HUES6 (cell line): ENCODE results near the gene TRAPPC10.
"Not testable (repeated sequence)": the region's sequence is repeated elsewhere in the genome, so short reads cannot be mapped to it uniquely, and the experiment has no call there.

Experiments used
- H3K27ac ChIP-seq: 2 replicates; pipeline ENCODE4 v1.7.0; 2013; ENCODE audit warnings: low read depth, mild to moderate bottlenecking, low read length, inconsistent platforms
- H3K27me3 ChIP-seq: 2 replicates; pipeline ENCODE4 v1.6.1; 2013; ENCODE audit warnings: low read length; ENCODE audit not compliant: control insufficient read depth, insufficient read depth
- H3K36me3 ChIP-seq: 2 replicates; pipeline ENCODE4 v1.6.1; 2013; ENCODE audit warnings: low read length; ENCODE audit not compliant: control insufficient read depth, insufficient read depth
- H3K4me1 ChIP-seq: 2 replicates; pipeline ENCODE4 v1.6.1; 2013; ENCODE audit warnings: low read length; ENCODE audit not compliant: control insufficient read depth, insufficient read depth
- H3K4me3 ChIP-seq: 2 replicates; pipeline ENCODE4 v1.5.1; 2013; ENCODE audit warnings: low read depth, low read length
- H3K9ac ChIP-seq: one replicate; pipeline ENCODE4 v1.6.1; 2013; ENCODE audit warnings: mild to moderate bottlenecking, low read length
- H3K9me3 ChIP-seq: 2 replicates; pipeline ENCODE4 v1.6.1; 2013; ENCODE audit warnings: low read depth, low read length; ENCODE audit not compliant: control insufficient read depth, insufficient read depth

Gene TRAPPC10

DNA sequence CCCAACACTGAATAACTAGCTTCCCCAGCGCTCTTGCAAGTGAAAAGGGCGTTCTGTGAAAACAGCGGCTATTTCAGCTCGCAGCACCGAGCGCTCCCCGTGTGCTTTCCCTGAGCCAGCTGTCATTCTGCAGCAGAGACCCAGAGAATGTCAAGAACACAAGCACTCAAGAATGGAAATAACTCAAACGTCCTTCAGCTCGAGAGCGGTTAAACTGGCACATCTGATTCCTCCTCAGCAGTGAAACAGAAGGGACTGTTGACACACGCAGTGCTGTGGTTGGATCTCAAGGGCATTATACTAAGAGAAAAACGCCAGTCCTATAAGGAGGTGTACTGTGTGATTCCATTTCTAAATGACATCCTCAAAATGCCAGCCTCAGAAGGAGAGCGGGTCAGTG is 86.9 kb downstream of the TRAPPC10 start:
- not testable (repeated sequence) for H3K9ac ChIP-seq, H3K27me3 ChIP-seq, H3K36me3 ChIP-seq, H3K4me1 ChIP-seq, H3K4me3 ChIP-seq, H3K9me3 ChIP-seq, H3K27ac ChIP-seq

DNA sequence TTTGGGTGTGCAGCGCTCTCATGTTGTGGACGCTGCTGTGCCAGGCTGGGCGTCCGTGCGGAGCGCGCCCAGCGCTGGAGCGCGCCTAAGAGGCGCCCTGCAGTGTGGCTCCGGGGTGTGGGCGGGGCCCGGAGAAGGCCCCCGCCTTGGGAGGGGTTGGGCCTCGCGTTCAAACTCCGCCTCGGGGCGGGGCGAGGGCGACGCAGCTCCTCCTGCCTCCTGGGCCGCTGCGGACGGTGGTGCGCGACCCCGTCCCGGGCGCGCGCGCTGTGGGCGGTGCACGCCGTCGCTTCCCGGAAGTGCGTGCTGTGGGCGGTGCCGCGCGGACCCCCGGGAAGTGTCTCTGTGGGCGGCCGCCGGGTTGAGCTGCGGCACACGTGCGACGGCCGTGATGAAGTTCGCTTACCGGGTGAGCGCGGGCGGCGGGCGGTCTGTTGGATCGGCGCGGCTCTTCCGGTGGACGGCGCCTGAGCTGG is 95.0 kb downstream of the TRAPPC10 start, which contains the start of gene PWP2:
Gene PWP2, plus strand, starts transcription at position 374 of the 476 bp plus-strand sequence. Its CDS starts 18 bp downstream, at position 392.
- H3K27ac ChIP-seq, H3K4me3 ChIP-seq, H3K4me1 ChIP-seq, H3K9ac ChIP-seq, H3K27me3 ChIP-seq, H3K9me3 ChIP-seq, H3K36me3 ChIP-seq: not testable (repeated sequence)

- H3K9ac ChIP-seq, H3K4me1 ChIP-seq, H3K27me3 ChIP-seq, H3K36me3 ChIP-seq, H3K4me3 ChIP-seq, H3K9me3 ChIP-seq, H3K27ac ChIP-seq: not testable (repeated sequence)
These were observed 95.5 kb downstream of the TRAPPC10 start for GRCh38 chr21:44107589-44107988.

GRCh38 chr21:44113702-44114371 is 101.7 kb downstream of the TRAPPC10 start:
- H3K9me3 ChIP-seq, H3K4me3 ChIP-seq, H3K36me3 ChIP-seq, H3K4me1 ChIP-seq, H3K9ac ChIP-seq, H3K27ac ChIP-seq, H3K27me3 ChIP-seq: not testable (repeated sequence)

GRCh38 chr21:44122131-44122530 is 110.0 kb downstream of the TRAPPC10 start:
- not testable (repeated sequence) for H3K4me3 ChIP-seq, H3K27ac ChIP-seq

DNA sequence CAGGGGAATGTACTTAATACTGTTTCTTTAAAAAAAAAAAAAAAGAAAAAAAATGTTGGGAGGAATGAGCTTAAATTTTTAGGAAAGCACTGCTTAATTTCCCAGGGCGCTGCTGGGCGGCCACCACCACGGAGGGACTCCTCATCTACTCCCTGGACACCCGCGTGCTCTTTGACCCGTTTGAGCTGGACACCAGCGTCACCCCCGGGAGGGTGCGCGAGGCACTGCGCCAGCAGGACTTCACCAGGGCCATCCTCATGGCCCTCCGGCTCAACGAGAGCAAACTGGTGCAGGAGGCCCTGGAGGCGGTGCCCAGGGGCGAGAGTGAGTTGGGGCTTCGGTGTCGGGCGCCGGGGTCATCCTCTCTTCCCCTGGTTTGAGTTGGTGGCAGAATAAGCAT is 115.7 kb downstream of the TRAPPC10 start:
- H3K4me1 ChIP-seq, H3K27me3 ChIP-seq, H3K27ac ChIP-seq, H3K9me3 ChIP-seq, H3K36me3 ChIP-seq, H3K4me3 ChIP-seq, H3K9ac ChIP-seq: not testable (repeated sequence)

More at GRCh38 chr21:44122131-44122530, 110.0 kb downstream of the TRAPPC10 start:
- not testable (repeated sequence) for H3K9me3 ChIP-seq, H3K4me1 ChIP-seq, H3K36me3 ChIP-seq, H3K27me3 ChIP-seq, H3K9ac ChIP-seq

- H3K27ac ChIP-seq, H3K9ac ChIP-seq, H3K27me3 ChIP-seq, H3K4me3 ChIP-seq, H3K36me3 ChIP-seq, H3K9me3 ChIP-seq, H3K4me1 ChIP-seq: not testable (repeated sequence)
These were observed 121.6 kb downstream of the TRAPPC10 start for GRCh38 chr21:44133715-44134057.

GRCh38 chr21:44134732-44135131 is 122.6 kb downstream of the TRAPPC10 start:
- H3K27ac ChIP-seq, H3K9me3 ChIP-seq, H3K9ac ChIP-seq, H3K4me1 ChIP-seq, H3K36me3 ChIP-seq, H3K4me3 ChIP-seq, H3K27me3 ChIP-seq: not testable (repeated sequence)

DNA sequence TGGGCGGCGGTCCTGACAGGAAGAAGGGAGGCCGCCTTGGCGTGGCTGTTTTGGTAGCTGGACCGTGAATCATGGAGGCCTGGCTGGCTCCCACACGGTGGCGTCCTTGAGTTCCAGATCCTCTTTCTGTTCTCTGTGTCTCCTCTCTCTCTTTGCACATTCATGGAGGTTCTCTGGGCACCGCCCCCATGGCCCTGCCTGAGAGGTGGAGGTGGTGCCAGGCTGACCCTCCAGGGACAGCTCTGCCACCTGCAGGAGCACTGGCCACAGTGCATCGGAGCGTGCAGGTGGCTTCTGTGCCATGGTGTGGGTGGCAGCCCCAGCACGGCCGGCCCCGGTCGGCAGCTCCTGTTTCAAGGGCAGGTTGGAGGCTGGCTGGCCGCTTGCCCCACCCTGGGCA is 125.9 kb downstream of the TRAPPC10 start:
- H3K4me3 ChIP-seq, H3K36me3 ChIP-seq, H3K9me3 ChIP-seq, H3K27ac ChIP-seq, H3K4me1 ChIP-seq, H3K27me3 ChIP-seq, H3K9ac ChIP-seq: not testable (repeated sequence)

DNA sequence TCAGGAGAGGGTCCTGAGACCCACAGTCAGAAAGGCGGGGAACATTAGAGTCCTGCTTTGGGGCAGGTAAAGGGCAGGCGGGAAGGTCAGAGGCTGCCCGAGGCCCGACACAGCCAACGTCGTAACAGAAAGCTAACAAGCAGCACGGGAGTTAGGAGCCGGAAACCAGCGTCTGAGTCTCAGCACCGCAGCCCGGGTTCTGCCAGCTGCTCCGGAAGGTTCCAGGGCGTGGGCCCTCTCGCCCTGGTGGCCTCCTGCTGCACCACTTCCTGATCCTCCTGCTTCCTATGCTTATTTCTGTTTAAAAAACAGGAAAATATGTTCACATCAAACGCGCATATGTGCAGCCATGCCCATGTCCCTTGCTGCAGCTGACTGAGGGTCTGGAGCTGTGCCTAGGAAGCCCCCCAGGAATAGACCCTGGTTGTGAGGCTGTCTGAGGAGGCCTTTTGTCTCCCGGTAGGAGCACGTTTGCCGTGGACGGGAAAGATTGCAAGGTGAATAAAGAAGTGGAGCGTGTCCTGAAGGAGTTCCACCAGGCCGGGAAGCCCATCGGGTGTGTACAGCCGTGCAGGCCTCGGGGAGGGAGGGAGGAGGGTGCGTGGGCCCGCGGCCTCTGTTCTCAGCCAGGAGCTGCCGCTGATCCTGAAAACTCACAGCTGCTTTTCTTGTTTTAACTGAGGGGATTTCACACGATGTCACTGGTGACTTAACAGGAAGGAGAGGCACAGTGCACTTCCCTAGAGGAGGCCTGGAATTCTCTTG is 127.9 kb downstream of the TRAPPC10 start:
- not testable (repeated sequence) for H3K9ac ChIP-seq, H3K4me1 ChIP-seq, H3K36me3 ChIP-seq, H3K9me3 ChIP-seq, H3K4me3 ChIP-seq, H3K27me3 ChIP-seq, H3K27ac ChIP-seq

- not testable (repeated sequence) for H3K9ac ChIP-seq, H3K27me3 ChIP-seq, H3K27ac ChIP-seq, H3K36me3 ChIP-seq, H3K9me3 ChIP-seq, H3K4me3 ChIP-seq, H3K4me1 ChIP-seq
These were observed 128.4 kb downstream of the TRAPPC10 start for GRCh38 chr21:44140552-44140932.
